ENCODE measurements around the gene AGBL3. TPM values are rescaled to one million over a fixed set of nuclear protein-coding genes. Genes with fewer than 3 reads are reported as not detected.

Gene AGBL3
- total RNA-seq (2014; rRNA removed; shearing (Covaris generic)) (3.2 and 4.5 TPM in 2 replicates), polyA plus RNA-seq (2016; fragmentation: Nextera tagmentation; extraction: Ambion mirVana) (5.6 and 5.9 TPM in 2 replicates)
- long read RNA-seq, partial matches to known transcripts: 2 of 3 reads
- long read RNA-seq, other reads (novel, unspliced or antisense): 1 of 3 reads

GRCh38 chr7:134986363-134987251 is at the start of gene AGBL3:
TSS of gene AGBL3 (plus strand) at chr7:134986508. CDS start at chr7:134987934, 1,426 bp downstream.
- Histone ChIP-seq H2AFZ (peak within 1 kb of the TSS; percentile 85), H3K4me1 (ENCODE audit: insufficient read depth) (peaks cover 10% of the 10 kb centered on the region), H4K20me1 (replicated peaks; ENCODE audit: insufficient read depth) (no peaks in the 10 kb centered on the region), H3K4me2 (peak within 1 kb of the TSS; percentile 87), H3K36me3 (ENCODE audit: insufficient read depth) (peaks cover 11% of the 10 kb centered on the region; the same call in 1 of the 2 replicates), H3K4me3 (peak within 1 kb of the TSS; percentile 61), H3F3A (replicated peaks; ENCODE audit: low read depth) (no peaks in the 10 kb centered on the region), H3K27ac (ENCODE audit: low read depth) (no peak within 1 kb of the TSS), H3K9me2 (ENCODE audit: insufficient read depth) (no peaks in the 10 kb centered on the region), H3K27me3 (ENCODE audit: insufficient read depth) (no peaks in the 10 kb centered on the region), H3K79me2 (replicated peaks; ENCODE audit: insufficient read depth) (peaks cover 11% of the 10 kb centered on the region)
- DNase-seq (ENCODE audit: low spot score) (peak; percentile 98), ATAC-seq (peak; percentile 98)
- H3K9me3 Mint-ChIP-seq: no peaks in the 10 kb centered on the region; the same call in 2 of the 3 replicates
- H3K4me1 Mint-ChIP-seq: peaks cover 11% of the 10 kb centered on the region; the same call in 2 of the 3 replicates
- H3K36me3 Mint-ChIP-seq (ENCODE audit: low read depth): peaks cover 6% of the 10 kb centered on the region; the same call in 2 of the 3 replicates
- peak within 1 kb of the TSS; percentile 95 for H3K4me3 Mint-ChIP-seq
- peak within 1 kb of the TSS; percentile 98 for H3K27ac Mint-ChIP-seq
- TF ChIP-seq CTCF (conservative IDR thresholded peaks at IDR 0.05; ENCODE audit: low read depth in 2 of 2) (peak; percentile 59 to 68), NANOG (IDR thresholded peaks at IDR 0.05; ENCODE audit: borderline replicate concordance) (no peak), ZNF462 (CRISPR knock-in tag; IDR thresholded peaks at IDR 0.05) (no peak), REST (IDR thresholded peaks at IDR 0.05; ENCODE audit: unreplicated experiment) (no peak), ZNF331 (CRISPR knock-in tag; IDR thresholded peaks at IDR 0.05; ENCODE audit: low read depth) (no peak), ETS1 (IDR thresholded peaks at IDR 0.05) (peak; percentile 35; the same call in 1 of the 2 replicates), CREB1 (CRISPR knock-in tag; IDR thresholded peaks at IDR 0.05; ENCODE audit: low read depth) (peak; percentile 38; the same call in 1 of the 2 replicates), STAT1 (IDR thresholded peaks at IDR 0.05; ENCODE audit: unreplicated experiment) (no peak), POLR2AphosphoS5 (IDR thresholded peaks at IDR 0.05; ENCODE audit: low read depth) (peak; percentile 75), ZNF114 (CRISPR knock-in tag; IDR thresholded peaks at IDR 0.05) (no peak; the same call in 1 of the 2 replicates)
- peaks cover 4% of the 10 kb centered on the region for H3K27me3 Mint-ChIP-seq (ENCODE audit: insufficient read depth, low read depth, poor library complexity)
